ENCODE measurements around the gene NSMCE3.

Gene NSMCE3

DNA sequence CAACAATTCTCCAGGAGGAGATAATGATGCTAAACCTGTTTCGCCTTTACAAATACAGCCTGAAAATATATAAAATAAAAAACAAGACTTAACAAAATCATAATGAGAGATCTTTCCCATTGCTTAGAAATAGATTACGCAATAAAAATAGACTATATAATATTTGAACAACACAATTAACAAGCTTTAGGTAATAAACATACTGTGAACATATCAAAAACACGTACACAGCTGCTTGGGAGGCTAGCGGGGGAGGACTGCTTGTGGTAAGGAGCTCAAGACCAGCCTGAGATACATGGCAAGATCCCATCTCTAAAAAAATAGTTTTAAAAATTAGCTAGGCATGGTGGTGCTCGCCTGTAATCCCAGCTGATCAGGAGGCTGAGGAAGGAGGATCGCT is 8.7 kb downstream of the NSMCE3 start:
- no peak for TF ChIP-seq CTCF (conservative IDR thresholded peaks at IDR 0.05; ENCODE audit: low read depth, low read length)
- no peak overlapping the region for H3K4me3 ChIP-seq (ENCODE audit: low read depth, low read length)
- no peak for DNase-seq (ENCODE audit: low read depth)

DNA sequence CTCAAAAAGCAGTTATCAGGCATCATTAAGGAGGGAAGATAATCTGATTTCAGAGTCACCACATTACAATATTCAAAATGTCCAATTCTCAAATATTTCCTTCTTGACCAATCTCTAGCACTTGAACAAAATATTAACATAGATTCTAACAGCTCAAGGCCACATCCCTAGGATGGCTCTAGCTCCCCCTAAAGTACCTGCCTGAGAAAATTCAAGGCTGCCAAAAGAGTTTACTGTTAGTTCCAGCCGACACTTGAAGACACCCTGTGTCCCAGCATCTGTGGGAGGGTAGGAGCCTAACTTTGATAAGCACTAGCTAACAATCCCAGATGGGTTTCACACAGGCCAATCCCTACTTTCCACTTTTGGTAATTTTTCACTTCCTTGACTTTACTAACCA is 10.4 kb downstream of the NSMCE3 start:
- peak; percentile 33 for TF ChIP-seq CTCF (conservative IDR thresholded peaks at IDR 0.05; ENCODE audit: low read depth, low read length)
- DNase-seq (ENCODE audit: low read depth) = peak; percentile 18
- H3K4me3 ChIP-seq (ENCODE audit: low read depth, low read length) = no peak overlapping the region

GRCh38 chr15:29252234-29252633 is 17.4 kb downstream of the NSMCE3 start:
- no peak for TF ChIP-seq CTCF (conservative IDR thresholded peaks at IDR 0.05; ENCODE audit: low read depth, low read length)
- DNase-seq (ENCODE audit: low read depth) = no peak
- no peak overlapping the region for H3K4me3 ChIP-seq (ENCODE audit: low read depth, low read length)

DNA sequence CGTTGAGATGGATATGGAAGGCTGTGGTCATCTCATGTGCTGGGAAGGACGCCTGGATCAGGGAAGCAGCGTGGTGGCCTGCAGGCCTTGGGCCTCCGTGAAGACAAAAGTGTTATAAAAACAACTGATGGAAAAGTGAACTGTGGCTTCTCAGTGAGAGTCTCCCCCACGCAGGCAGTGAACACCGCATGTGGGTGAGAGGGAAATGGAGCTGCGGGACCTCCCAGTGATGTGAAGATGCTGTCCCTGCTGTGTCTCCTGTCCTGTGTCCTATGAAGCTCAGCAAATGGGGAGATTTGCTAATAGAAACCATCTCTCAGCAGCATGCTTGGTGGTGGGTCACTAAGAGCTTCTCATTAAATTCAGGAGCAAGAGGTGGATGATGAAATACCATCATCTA is 25.1 kb downstream of the NSMCE3 start:
- H3K4me3 ChIP-seq (ENCODE audit: low read depth, low read length) = no peak overlapping the region
- TF ChIP-seq CTCF (conservative IDR thresholded peaks at IDR 0.05; ENCODE audit: low read depth, low read length) = no peak
- DNase-seq (ENCODE audit: low read depth) = no peak

DNA sequence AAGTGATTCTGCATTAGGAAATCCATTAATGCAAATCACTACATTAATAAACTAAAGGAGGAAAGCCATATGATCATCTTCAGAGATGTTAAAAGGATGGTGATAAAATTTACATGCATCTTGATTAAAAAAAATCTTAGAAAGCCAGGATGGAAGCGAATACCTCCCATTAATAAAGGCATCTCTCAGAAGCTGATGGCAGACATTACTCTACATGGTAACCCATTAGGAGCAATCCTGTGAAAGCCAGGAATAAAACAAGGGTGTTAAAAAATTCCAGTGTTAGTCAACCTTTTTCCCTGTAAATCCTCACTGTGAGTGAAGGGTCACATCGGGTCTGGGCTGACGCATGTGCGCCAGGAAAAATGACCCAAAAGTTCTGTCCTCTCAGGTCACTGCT is 25.5 kb downstream of the NSMCE3 start:
- TF ChIP-seq CTCF (conservative IDR thresholded peaks at IDR 0.05; ENCODE audit: low read depth, low read length) = no peak
- no peak overlapping the region for H3K4me3 ChIP-seq (ENCODE audit: low read depth, low read length)
- no peak for DNase-seq (ENCODE audit: low read depth)

- no peak for TF ChIP-seq CTCF (conservative IDR thresholded peaks at IDR 0.05; ENCODE audit: low read depth, low read length)
- DNase-seq (ENCODE audit: low read depth) = peak; percentile 38
Measured at GRCh38 chr15:29242456-29243242, 27.0 kb downstream of the NSMCE3 start.

GRCh38 chr15:29241207-29241606 is 28.4 kb downstream of the NSMCE3 start:
- DNase-seq (ENCODE audit: low read depth) = no peak
- H3K4me3 ChIP-seq (ENCODE audit: low read depth, low read length) = no peak overlapping the region
- no peak for TF ChIP-seq CTCF (conservative IDR thresholded peaks at IDR 0.05; ENCODE audit: low read depth, low read length)

More at GRCh38 chr15:29242456-29243242, 27.0 kb downstream of the NSMCE3 start:
- no peak overlapping the region for H3K4me3 ChIP-seq (ENCODE audit: low read depth, low read length)
